Measurements from ENCODE around the gene ARID2. TPM values are rescaled to one million over a fixed set of nuclear protein-coding genes. Genes with fewer than 3 reads are reported as not detected.

Gene ARID2
- total and polyA plus RNA-seq, 4 donors = 1.8 to 17.8 (median 13.2) TPM

GRCh38 chr12:45850302-45850701, 120.8 kb downstream of the ARID2 start:
- Histone ChIP-seq H3K27me3 (ENCODE audit: control insufficient read depth in 4 of 4, insufficient read depth in 4 of 4, low read length in 3 of 4) (no peaks in the 10 kb centered on the region), H3K27ac (ENCODE audit: low read depth in 1 of 2, low read length in 2 of 2) (no peak overlapping the region), H3K9ac (ENCODE audit: low read depth in 1 of 2, low read length in 2 of 2) (no peak overlapping the region), H3K4me1 (ENCODE audit: control insufficient read depth in 4 of 4, insufficient read depth in 4 of 4, low read length in 3 of 4) (no peaks in the 10 kb centered on the region), H3K4me3 (ENCODE audit: low read depth in 1 of 3, low read length in 3 of 3) (no peak overlapping the region), H3K36me3 (ENCODE audit: control insufficient read depth in 4 of 4, insufficient read depth in 3 of 4, low read depth in 1 of 4, low read length in 3 of 4) (peaks cover 4 to 32% (median 24%) of the 10 kb centered on the region in 4 donors), H3K9me3 (ENCODE audit: control insufficient read depth in 4 of 4, low read length in 3 of 4) (no peaks in the 10 kb centered on the region)
- TF ChIP-seq FOXA2 (IDR thresholded peaks at IDR 0.05) (no peak), ZBTB33 (IDR thresholded peaks at IDR 0.05) (no peak), RXRA (IDR thresholded peaks at IDR 0.05) (no peak), FOXA1 (IDR thresholded peaks at IDR 0.05) (no peak), RAD21 (IDR thresholded peaks at IDR 0.05) (no peak), SP1 (IDR thresholded peaks at IDR 0.05) (no peak), EGR1 (IDR thresholded peaks at IDR 0.05; ENCODE audit: low read depth in 2 of 2) (no peak)
- no peak for DNase-seq (ENCODE audit: low spot score)

- no peaks in the 10 kb centered on the region for H3K4me1 ChIP-seq (ENCODE audit: control insufficient read depth in 4 of 4, insufficient read depth in 4 of 4, low read length in 3 of 4)
- no peak overlapping the region for H3K27ac ChIP-seq (ENCODE audit: low read depth in 1 of 2, low read length in 2 of 2)
- 92% methylated on average over 7 of the region's 7 CpGs for WGBS
- no peak for DNase-seq (ENCODE audit: low spot score)
- TF ChIP-seq GABPA (IDR thresholded peaks at IDR 0.05 in 1 of 2, conservative IDR thresholded peaks at IDR 0.05 in 1 of 2) (no peak), RXRA (IDR thresholded peaks at IDR 0.05) (no peak), JUND (IDR thresholded peaks at IDR 0.05) (no peak), MAX (IDR thresholded peaks at IDR 0.05) (no peak), SP1 (IDR thresholded peaks at IDR 0.05) (no peak), EGR1 (IDR thresholded peaks at IDR 0.05; ENCODE audit: low read depth in 2 of 2) (no peak), YY1 (IDR thresholded peaks at IDR 0.05) (no peak), ZBTB33 (IDR thresholded peaks at IDR 0.05) (no peak), ATF3 (IDR thresholded peaks at IDR 0.05) (no peak), TAF1 (conservative IDR thresholded peaks at IDR 0.05) (no peak), REST (IDR thresholded peaks at IDR 0.05) (no peak), CTCF (IDR thresholded peaks at IDR 0.05; ENCODE audit: low read depth, low read length, missing input control) (no peak), RAD21 (IDR thresholded peaks at IDR 0.05) (no peak), FOXA1 (IDR thresholded peaks at IDR 0.05) (no peak)
- peaks cover 7 to 32% (median 24%) of the 10 kb centered on the region in 4 donors for H3K36me3 ChIP-seq (ENCODE audit: control insufficient read depth in 4 of 4, insufficient read depth in 3 of 4, low read depth in 1 of 4, low read length in 3 of 4)
- no peaks in the 10 kb centered on the region for H3K9me3 ChIP-seq (ENCODE audit: control insufficient read depth in 4 of 4, low read length in 3 of 4)
- H3K4me3 ChIP-seq (ENCODE audit: low read depth in 1 of 3, low read length in 3 of 3) = no peak overlapping the region
- no peaks in the 10 kb centered on the region for H3K27me3 ChIP-seq (ENCODE audit: control insufficient read depth in 4 of 4, insufficient read depth in 4 of 4, low read length in 3 of 4)
- no peak overlapping the region for H3K9ac ChIP-seq (ENCODE audit: low read depth in 1 of 2, low read length in 2 of 2)
These were observed 123.0 kb downstream of the ARID2 start for GRCh38 chr12:45852508-45852907.
